Transverse colon (tissue), 4 donors: ENCODE results near the gene SHROOM1. TPM values are rescaled to one million over a fixed set of nuclear protein-coding genes. Genes with fewer than 3 reads are reported as not detected.

ENCODE experiments used
- DNase-seq: peaks from one replicate; pipeline ENCODE4 v3.0.0-alpha.2; 2019
- H3K27ac ChIP-seq, 4 donors: fragments of 200-600 bp; sonication (generic); 2 replicates each; pipeline ENCODE4 v1.5.1; 2016 to 2018; ENCODE audit warnings: inconsistent platforms in 4 of 4
- H3K27me3 ChIP-seq: fragments of 200-600 bp; sonication (generic); 2 replicates; pipeline ENCODE4 v1.5.1; 2017; ENCODE audit warnings: inconsistent platforms
- H3K36me3 ChIP-seq, 4 donors: fragments of 200-600 bp; sonication (generic); 2 replicates each; pipeline ENCODE4 v1.5.1; 2017 to 2019; ENCODE audit warnings: inconsistent platforms in 4 of 4
- H3K4me1 ChIP-seq, 4 donors: fragments of 200-600 bp; sonication (generic); 2 replicates each; pipeline ENCODE4 v1.5.1; 2017 to 2020; ENCODE audit warnings: inconsistent platforms in 4 of 4
- H3K4me3 ChIP-seq, 4 donors: fragments of 200-600 bp; sonication (generic); 1 replicate in 1 of 4; 2 replicates in 3 of 4; pipeline versions ENCODE4 v1.5.1 to v1.6.1; 2017 to 2019; ENCODE audit warnings: inconsistent platforms in 4 of 4
- H3K9me3 ChIP-seq, 2 donors: fragments of 200-600 bp; sonication (generic); 2 replicates each; pipeline ENCODE4 v1.5.1; 2017 to 2019; ENCODE audit warnings: inconsistent platforms in 2 of 2
- EP300 ChIP-seq: sonication (generic); formaldehyde crosslinking; IDR thresholded peaks from one replicate; pipeline ENCODE4 v1.6.1; 2017; ENCODE audit warnings: antibody characterized with exemption, low read depth
- POLR2A ChIP-seq: fragments of 450-650 bp; IDR thresholded peaks from one replicate; pipeline ENCODE4 v1.6.1; 2016; ENCODE audit warnings: antibody characterized with exemption, mild to moderate bottlenecking, moderate library complexity
- POLR2AphosphoS5 ChIP-seq, 3 donors: sonication (generic); formaldehyde crosslinking; IDR thresholded peaks; one replicate each; pipeline ENCODE4 v1.6.1; 2016; ENCODE audit warnings: antibody characterized with exemption in 3 of 3
- WGBS, 2 donors: methylation state at CpG; one replicate each; pipeline ENCODE4 v1.1.5; 2018; ENCODE audit warnings: low coverage in 1 of 2; 5-methylcytosine and 5-hydroxymethylcytosine counted together
- in situ Hi-C, 4 donors: fragments of 200-750 bp; cut with MboI; loops; one replicate each; pipeline versions ENCODE4 v1.15.0 to v1.15.1; 2017; ENCODE audit warnings: low sequenced_read_pairs in 3 of 4, low pct_ligation_motif_present in 1 of 4, low pct_unique_long_range_greater_than_20kb in 1 of 4
- intact Hi-C: fragments of 100-400 bp; cut with DNase I; formaldehyde crosslinking; loops from one replicate; pipeline ENCODE4 v1.15.1; 2023; ENCODE audit warnings: low total_unique reads
- total RNA-seq, 4 donors: library from RNA; depleted of rRNA; stranded (reverse); fragments of >200 nt; gene quantifications; one replicate each; pipeline ENCODE4 v1.1.0, GENCODE V29; 2016
- TF ChIP-seq, protein P1 (sequence below), 5 experiments: fragments of 200-600 bp in 3 of 5; fragments of 450-650 bp in 2 of 5; sonication (generic) in 3 of 5; IDR thresholded peaks; 1 replicate in 2 of 5; 2 replicates in 3 of 5; pipeline ENCODE4 v1.5.1; 2016 to 2017; ENCODE audit warnings: antibody characterized with exemption in 5 of 5, inconsistent platforms in 3 of 5, mild to moderate bottlenecking in 2 of 5, moderate library complexity in 1 of 5

Gene SHROOM1
- total RNA-seq, 4 donors from 2014 or later = 65.3 to 244 (median 77.3) TPM

DNA sequence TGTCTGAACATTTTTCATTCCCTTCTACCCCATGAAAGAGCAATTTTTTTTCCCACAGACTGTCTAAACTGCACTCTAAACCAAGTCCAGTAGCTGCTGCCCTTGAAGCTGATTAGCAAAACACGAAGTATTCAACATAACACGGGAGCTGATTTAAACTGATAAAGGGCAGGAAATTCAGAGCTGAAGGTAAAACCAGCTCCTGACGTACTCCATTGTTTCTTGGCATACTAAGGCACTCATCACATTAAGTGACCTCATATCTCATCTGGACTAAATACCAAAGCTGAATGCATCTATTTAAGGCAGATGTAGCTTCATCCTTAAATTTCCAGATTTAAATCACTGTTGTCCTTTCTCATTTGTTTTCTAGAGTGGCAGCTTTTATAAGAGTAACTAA lies 23.9 kb upstream of the SHROOM1 start:
- Histone ChIP-seq H3K4me3 (no peak overlapping the region), H3K36me3 (no peaks in the 10 kb centered on the region), H3K9me3 (no peaks in the 10 kb centered on the region), H3K27ac (no peak overlapping the region), H3K4me1 (no peaks in the 10 kb centered on the region), H3K27me3 (no peaks in the 10 kb centered on the region)
- 73 to 75% methylated on average over 3 of the region's 3 CpGs for WGBS, 2 donors
- in situ Hi-C loops (no loop called here), intact Hi-C loops (no loop called here)
- no peak for DNase-seq
- TF ChIP-seq POLR2AphosphoS5 (IDR thresholded peaks at IDR 0.05) = no peak
- TF ChIP-seq, protein P1, sequence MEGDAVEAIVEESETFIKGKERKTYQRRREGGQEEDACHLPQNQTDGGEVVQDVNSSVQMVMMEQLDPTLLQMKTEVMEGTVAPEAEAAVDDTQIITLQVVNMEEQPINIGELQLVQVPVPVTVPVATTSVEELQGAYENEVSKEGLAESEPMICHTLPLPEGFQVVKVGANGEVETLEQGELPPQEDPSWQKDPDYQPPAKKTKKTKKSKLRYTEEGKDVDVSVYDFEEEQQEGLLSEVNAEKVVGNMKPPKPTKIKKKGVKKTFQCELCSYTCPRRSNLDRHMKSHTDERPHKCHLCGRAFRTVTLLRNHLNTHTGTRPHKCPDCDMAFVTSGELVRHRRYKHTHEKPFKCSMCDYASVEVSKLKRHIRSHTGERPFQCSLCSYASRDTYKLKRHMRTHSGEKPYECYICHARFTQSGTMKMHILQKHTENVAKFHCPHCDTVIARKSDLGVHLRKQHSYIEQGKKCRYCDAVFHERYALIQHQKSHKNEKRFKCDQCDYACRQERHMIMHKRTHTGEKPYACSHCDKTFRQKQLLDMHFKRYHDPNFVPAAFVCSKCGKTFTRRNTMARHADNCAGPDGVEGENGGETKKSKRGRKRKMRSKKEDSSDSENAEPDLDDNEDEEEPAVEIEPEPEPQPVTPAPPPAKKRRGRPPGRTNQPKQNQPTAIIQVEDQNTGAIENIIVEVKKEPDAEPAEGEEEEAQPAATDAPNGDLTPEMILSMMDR (IDR thresholded peaks at IDR 0.05) = no peak
- TF ChIP-seq EP300 = no peak

DNA sequence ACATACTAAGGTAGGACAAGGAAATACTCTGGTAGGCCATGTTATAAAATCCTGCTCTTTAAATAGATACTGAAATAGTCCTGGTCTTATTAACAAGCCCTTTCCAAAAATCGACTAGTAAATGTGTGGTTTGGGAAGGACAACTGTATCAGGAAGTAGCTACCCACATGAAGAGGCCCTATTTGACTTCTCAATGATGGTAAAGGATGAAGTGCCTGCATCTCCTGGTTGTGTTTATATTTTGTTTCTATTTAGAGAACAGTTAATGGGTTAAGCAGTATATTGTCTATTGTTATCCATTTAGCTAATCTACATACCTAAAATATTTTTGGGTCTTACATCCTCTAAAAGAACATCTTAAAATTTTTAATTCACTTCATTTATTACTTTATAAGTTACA lies 23.3 kb upstream of the SHROOM1 start:
- in situ Hi-C loops (no loop called here), intact Hi-C loops (no loop called here)
- no peak overlapping the region for H3K27ac ChIP-seq
- TF ChIP-seq, protein P1 (IDR thresholded peaks at IDR 0.05) = no peak
- no peak for TF ChIP-seq EP300
- no peak for TF ChIP-seq POLR2A
- TF ChIP-seq POLR2AphosphoS5 (IDR thresholded peaks at IDR 0.05) = no peak
- 11 to 15% methylated on average over 1 of the region's 1 CpG for WGBS, 2 donors
- H3K4me1 ChIP-seq = no peaks in the 10 kb centered on the region
- no peaks in the 10 kb centered on the region for H3K9me3 ChIP-seq
- DNase-seq = no peak
- H3K36me3 ChIP-seq = no peaks in the 10 kb centered on the region
- no peaks in the 10 kb centered on the region for H3K27me3 ChIP-seq
- no peak overlapping the region for H3K4me3 ChIP-seq

DNA sequence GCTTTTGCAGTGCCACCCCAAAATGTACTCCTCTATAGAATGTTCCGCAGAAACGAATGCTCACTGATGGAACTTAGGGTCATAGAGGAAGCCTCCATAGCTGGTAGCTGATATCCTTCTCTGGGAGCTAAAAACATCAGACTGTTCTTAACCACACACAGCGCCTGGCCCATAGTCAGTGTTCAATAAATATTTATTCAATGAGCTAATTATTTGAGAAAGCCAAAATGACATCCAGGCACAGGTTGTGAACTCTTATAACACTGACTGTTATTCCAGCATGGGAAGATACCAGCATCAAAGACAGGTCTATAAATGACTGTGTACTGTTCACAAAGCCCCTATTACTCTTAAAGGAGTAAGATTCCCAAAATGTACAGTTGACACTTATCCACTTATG lies 22.9 kb upstream of the SHROOM1 start:
- Histone ChIP-seq H3K4me3 (no peak overlapping the region), H3K27ac (no peak overlapping the region), H3K9me3 (no peaks in the 10 kb centered on the region), H3K27me3 (no peaks in the 10 kb centered on the region), H3K4me1 (no peaks in the 10 kb centered on the region), H3K36me3 (no peaks in the 10 kb centered on the region)
- WGBS, 2 donors = 84 to 92% methylated on average over 3 of the region's 3 CpGs
- TF ChIP-seq, protein P1 (IDR thresholded peaks at IDR 0.05) = no peak
- TF ChIP-seq POLR2AphosphoS5 (IDR thresholded peaks at IDR 0.05) (no peak), EP300 (no peak), POLR2A (no peak)
- in situ Hi-C loops = no loop called here
- intact Hi-C loops = no loop called here
- DNase-seq = no peak

DNA sequence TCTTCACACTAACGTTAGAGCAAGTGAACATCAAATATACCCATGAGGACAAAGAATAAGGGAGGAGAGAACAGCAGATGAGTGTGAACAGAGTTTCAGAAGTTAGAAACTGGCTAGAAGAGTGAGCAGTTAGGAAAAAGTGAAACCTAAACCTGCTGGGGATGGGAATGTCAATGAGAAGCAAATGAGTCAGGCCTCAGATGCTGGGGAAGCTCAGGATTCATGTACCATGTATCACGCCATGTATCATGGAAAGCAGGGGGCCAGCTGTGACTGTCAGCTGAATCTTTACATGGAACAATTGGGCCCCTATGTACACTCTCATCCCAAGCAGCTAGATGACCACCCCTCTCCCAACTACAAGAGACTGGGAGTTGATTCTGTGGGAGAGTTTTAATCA lies 19.6 kb upstream of the SHROOM1 start:
- no peak for DNase-seq
- TF ChIP-seq POLR2A (no peak), POLR2AphosphoS5 (IDR thresholded peaks at IDR 0.05) (no peak), EP300 (no peak)
- TF ChIP-seq, protein P1 (IDR thresholded peaks at IDR 0.05) = no peak
- in situ Hi-C loops = no loop called here
- Histone ChIP-seq H3K27me3 (no peaks in the 10 kb centered on the region), H3K36me3 (no peaks in the 10 kb centered on the region), H3K9me3 (no peaks in the 10 kb centered on the region), H3K27ac (no peak overlapping the region), H3K4me3 (no peak overlapping the region), H3K4me1 (no peaks in the 10 kb centered on the region)
- intact Hi-C loops = no loop called here
- 79 to 86% methylated on average over 2 of the region's 2 CpGs for WGBS, 2 donors
